Fibroblast of the conjunctiva (primary cell): ENCODE measurements around the gene INS.
"Not testable (repeated sequence)": the region's sequence is repeated elsewhere in the genome, so short reads cannot be mapped to it uniquely, and the experiment has no call there.

ENCODE experiments used
- DNase-seq: peaks from one replicate; pipeline ENCODE4 v3.0.0-alpha.2; 2010; ENCODE audit warnings: low read depth

Gene INS

DNA sequence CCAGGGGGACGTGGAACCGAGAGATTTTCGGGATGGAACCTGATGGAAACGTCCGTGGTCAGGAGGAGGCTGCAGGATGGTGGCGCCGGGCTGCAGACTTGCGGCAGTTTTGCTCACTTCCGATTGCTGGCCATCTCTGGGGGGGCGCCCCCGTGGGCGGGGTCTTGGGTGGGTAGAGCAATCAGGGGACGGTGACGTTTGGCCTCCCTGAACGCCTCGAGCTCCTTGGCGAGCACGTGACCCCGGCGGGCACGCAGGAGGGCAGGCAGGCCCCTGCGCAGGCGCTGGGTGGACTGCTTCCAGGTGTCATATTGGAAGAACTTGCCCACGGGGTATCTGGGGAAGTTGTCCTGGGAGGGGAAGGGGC lies 28.2 kb downstream of the INS start:
- no peak for DNase-seq

GRCh38 chr11:2132246-2132645 lies 28.8 kb downstream of the INS start:
- no peak for DNase-seq

DNA sequence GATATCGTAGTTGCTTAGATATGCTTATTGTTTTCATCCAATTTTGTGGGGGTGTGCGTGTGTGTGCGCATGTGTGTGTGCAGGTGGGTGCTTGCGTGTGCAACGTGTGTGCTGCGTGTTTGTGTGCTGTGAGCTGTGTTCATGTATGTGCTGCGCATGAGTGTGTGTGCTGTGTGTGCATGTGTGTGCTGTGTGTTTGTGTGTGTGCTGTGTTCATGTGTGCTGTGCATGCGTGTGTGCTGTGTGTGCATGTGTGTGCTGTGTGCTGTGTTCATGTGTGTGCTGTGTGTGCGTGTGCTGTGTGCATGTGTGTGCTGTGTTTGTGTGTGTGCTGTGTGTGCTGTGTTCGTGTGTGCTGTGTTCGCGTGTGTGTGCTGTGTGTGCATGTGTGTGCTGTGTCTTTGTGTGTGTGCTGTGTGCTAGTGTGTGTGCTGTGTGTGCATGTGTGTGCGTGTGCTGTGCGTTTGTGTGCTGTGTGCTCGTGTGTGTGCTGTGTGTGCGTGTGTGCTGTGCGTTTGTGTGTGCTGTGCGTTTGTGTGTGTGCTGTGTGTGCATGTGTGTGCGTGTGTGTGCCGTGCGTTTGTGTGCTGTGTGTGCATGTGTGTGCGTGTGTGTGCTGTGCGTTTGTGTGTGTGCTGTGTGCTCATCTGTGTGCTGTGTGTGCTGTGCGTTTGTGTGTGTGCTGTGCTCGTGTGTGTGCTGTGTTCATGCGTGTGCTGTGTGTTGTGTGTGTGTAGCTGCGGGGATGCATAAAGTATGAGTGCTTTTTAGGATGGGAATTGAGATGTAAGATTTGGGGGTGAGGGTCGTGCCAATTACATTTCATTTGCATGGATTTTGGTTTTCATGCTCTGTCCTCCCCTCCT lies 29.4 kb downstream of the INS start:
- no peak for DNase-seq

GRCh38 chr11:2130881-2131352 lies 30.1 kb downstream of the INS start:
- no peak for DNase-seq

DNA sequence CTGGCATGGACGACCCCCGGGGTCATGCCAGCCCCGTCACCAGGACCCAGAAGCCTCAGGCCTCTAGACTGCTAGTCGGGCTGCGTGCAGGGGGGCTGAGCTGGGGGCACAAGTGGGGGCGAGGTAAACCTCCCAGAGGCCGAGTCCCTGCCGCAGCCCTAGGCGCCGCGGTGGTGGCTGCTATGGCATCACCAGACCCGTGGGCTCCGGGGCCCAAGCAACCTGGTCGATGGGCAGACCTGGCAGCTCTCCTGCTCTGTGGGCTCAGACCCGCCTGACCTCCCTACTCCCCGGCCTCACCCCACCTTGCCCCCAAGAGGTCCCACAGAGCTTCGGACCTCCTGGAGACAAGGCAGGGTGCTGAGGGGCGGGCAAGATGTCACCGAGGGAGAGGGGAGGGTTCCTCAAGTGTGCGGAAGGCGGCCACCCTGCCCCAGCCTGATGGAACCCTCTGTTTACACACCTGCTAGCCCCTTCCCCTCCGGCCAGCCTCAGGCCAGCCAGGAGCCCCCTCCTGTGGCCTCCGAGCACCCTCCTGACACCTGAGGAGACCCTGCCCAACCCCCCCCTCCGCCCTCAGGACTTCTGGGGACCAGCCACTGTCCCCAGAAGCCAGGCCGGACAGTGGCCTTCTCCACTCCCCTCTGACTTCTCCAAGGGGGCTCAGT lies 31.2 kb downstream of the INS start:
- DNase-seq = no peak

GRCh38 chr11:2129308-2129698 lies 31.7 kb downstream of the INS start:
- no peak for DNase-seq

GRCh38 chr11:2128511-2129307 lies 32.3 kb downstream of the INS start:
- no peak for DNase-seq

DNA sequence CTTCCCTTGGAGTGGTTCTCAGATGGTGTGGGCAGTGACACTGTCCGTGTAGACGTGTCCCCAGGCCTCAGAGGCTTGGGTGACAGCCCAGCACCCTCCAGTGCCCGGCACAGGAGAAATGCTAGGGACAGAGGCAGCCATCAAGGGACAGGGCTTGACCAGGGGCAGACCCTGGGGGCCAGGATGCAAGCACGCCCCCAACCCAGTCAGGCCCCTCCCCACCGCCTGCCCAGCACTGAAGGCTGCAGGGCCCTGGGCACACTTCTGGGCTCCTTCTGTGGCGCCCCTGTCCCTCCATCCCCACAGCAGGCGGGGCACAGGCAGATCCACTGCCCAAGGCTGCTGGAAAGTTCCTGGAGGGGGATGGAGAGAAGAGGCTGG lies 32.9 kb downstream of the INS start:
- DNase-seq = no peak

DNA sequence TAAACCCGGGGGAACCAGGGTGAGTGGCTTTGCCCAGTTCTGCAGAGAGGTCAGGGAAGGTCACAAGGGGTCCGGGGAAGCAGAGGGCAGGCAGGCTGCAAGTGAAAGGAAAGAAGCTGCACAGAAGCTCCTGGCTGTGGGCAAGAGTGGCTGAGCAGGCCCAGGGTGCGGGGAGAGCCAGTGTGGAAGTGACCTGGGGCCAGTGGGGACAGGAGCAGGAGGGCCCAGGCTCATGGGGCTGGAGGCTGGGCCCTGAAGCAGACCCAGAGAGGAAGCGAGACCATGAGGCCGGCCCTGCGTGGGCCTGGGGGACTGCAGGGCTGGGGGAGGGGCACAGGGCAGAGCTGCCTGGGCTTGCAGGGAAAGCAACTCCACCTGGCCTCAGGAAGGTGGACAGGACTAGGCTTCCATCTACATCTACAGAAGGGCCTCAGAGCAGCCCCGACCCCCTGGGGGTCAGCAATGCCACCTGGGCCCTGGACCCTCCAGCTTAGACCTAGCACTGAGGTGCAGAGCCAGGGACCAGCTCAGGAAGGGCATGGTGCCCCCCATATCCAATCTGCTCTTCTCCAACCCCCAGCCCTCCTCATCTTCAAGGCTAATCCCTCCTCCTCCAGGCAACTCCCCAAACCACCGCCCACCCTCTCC lies 33.4 kb downstream of the INS start:
- DNase-seq = no peak

- no peak for DNase-seq
Measured at GRCh38 chr11:2126520-2127085, 34.4 kb downstream of the INS start.

DNA sequence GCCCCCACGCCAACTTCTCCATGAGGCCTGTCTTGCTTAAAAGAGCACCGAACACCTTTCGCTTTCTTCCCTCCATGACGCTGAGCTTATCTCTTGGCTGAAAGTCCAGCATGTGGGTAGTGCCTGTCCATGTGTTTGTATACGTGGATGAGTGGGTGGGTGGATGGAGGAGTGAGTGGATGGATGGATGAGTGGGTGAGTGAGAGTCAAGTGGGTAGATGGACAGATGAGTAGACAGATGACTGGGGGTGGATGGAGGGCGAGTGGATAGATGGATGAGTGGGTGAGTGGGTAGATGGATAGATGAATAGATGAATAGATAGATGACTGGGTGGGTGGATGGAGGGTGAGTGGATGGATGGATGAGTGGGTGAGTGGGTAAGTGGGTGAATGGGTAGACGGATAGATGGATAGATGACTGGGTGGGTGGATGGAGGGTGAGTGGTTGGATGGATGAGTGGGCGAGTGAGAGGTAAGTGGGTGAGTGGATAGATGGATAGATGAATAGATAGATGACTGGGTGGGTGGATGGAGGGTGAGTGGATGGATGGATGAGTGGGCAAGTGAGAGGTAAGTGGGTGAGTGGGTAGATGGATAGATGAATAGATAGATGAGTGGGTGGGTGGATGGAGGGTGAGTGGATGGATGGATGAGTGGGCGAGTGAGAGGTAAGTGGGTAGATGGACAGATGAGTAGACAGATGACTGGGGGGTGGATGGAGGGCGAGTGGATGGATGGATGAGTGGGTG lies 36.1 kb downstream of the INS start:
- DNase-seq = not testable (repeated sequence)

DNA sequence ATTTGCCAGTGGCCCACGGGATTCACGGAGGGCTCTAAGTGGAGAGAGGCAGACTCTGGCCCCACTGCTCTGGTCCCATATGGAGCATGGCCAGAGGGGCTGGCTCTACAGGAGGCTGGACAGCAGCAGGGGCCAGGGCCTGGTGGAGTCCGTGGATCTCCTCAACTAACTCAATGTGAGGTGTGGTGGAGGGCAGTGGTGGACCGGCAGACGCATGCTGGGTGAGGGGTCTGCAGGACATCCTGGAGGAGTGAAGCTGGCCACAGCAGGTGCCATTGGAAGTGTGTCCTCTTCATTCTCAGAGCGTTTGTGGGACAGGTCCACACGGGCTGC lies 37.4 kb downstream of the INS start:
- no peak for DNase-seq

GRCh38 chr11:2122907-2123627 lies 37.9 kb downstream of the INS start:
- DNase-seq = no peak

DNA sequence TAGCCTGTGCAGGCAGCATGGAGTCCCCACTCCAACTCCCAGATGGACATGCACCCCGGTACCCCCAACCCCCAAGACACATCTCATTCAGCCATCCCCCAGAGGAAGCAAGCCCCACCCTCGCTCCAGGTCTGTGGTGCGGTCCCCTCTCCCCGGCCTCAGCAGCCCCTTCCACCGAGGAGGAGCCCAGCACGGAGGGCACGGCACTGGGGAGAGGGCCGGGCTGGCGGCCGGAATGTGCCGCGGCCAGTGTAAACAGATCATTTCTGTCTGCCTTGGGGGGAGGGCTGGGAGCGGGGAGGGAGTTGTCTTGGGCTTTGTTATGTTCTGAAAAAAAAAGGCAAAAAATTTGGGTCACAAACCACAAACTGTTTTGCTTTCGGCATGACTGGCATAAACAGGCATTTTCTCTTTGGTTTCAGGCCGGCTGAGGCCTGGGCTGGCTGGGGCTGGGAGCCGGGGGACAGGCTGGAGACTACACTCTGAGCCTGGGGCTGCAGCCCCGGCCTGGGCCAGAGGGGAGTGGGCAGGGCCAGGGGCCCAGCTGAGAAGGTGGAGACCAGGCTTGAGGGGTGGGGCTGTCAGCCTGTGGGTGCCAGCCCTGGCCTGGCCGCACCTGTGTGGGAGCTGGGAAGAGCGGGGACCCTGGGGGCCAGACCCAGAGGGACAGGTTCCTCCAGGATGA lies 38.6 kb downstream of the INS start:
- DNase-seq = no peak

DNA sequence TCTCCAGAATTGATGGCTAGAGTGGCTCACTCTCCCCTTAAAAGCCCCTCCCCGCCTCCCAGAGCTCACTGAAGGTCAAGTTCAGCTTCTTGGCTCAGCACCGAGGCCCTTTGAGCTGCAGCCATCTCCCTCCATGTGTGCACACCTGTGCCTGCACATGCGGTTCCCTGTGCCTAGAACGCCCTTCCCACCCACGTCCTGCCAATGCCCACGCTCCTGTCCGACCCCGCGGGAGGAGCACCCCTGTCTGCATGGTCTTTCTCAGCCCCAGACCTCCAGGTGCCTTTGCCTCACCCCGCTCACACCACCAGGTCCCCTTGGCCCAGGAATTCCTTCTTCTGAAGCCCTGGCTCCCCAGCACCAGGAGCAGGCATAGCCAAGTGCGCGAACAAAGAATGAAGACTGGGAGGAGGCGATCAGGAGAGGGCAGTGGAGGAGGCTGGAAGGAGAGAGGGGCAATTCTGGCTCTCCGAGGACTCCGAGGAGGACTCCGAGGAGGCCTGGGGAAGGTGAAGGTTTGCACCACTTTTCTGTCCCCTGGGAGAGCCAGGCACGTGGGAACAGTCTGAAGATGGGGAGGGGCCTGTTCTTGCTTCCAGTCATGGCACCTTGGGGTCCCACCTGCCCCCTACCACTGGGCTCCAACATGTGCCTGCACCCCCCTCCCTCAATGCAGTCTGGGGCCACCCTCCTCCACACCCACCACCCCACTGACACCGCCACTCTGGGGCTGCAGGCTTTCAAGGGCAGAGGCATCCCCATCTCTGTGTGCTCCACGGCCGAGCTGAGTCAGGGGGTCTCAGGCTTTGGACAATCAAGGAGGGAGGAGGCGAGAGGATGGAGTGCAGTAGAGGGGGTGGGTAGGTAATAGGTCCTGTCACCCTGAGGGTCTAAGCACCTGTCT lies 39.5 kb downstream of the INS start:
- no peak for DNase-seq

DNA sequence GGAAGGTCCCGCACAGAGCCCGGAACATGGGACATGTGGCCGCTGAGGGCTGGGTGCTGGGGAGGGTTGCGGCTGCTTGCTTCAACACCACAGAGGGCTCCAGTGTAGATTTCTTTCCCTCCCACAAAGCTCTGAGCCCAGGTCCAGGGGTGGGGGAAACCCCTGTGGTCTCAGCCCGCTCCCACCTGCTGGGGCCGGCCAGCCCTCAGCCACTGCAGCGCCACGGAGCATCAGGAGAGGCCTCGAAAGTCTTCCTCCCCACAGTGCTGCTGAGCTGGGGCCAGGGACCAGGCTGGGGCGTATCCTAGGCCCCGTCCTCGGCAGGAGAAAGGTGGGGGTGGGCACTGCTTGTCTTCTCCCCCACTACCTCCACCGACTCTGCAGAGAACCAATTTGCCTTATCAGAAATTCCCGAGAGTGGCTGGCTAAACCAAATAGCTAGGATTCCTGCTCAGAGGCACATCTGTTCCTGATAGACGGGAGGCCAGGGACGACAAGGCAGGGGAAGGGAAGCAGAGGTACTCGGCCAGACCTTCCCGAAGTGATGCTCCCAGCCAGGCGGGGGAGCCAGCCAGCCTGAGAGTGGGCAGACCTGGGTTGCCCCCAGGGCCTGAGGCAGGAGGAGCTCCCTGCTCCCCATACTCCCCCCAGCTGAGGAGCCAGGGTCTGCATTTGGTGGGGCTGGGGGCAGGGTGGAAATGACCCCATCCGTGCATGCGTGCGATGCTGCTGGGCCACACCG lies 40.5 kb downstream of the INS start:
- no peak for DNase-seq

GRCh38 chr11:2118677-2119076 lies 42.3 kb downstream of the INS start:
- no peak for DNase-seq

- no peak for DNase-seq
Measured at GRCh38 chr11:2116680-2117079, 44.3 kb downstream of the INS start.
